KOPT-K1 (cell line): Measurements from ENCODE around the gene TIMM21.

ENCODE experiments used
- H3K27ac ChIP-seq: fragments of 200-600 bp; sonication (generic); 2 replicates; pipeline ENCODE4 v1.5.1; 2016; ENCODE audit warnings: antibody characterized with exemption, mild to moderate bottlenecking, low read depth, low read length; ENCODE audit not compliant: poor library complexity, severe bottlenecking
- H3K36me3 ChIP-seq: fragments of 200-600 bp; sonication (generic); 2 replicates; pipeline ENCODE4 v1.5.1; 2017; ENCODE audit warnings: antibody characterized with exemption, mild to moderate bottlenecking, low read length, moderate library complexity; ENCODE audit not compliant: insufficient read depth
- H3K9me3 ChIP-seq: fragments of 200-600 bp; sonication (generic); 2 replicates; pipeline ENCODE4 v1.5.1; 2017; ENCODE audit warnings: antibody characterized with exemption, low read length, mild to moderate bottlenecking; ENCODE audit not compliant: insufficient read depth, poor library complexity, severe bottlenecking

The TIMM21 gene

GRCh38 chr18:74194691-74195090 lies 46.4 kb downstream of the TIMM21 start:
- Histone ChIP-seq H3K36me3 (no peaks in the 10 kb centered on the region), H3K9me3 (no peaks in the 10 kb centered on the region)

GRCh38 chr18:74196220-74197119 lies 48.1 kb downstream of the TIMM21 start:
- Histone ChIP-seq H3K9me3 (no peaks in the 10 kb centered on the region), H3K36me3 (no peaks in the 10 kb centered on the region), H3K27ac (no peak overlapping the region)

More at GRCh38 chr18:74194691-74195090, 46.4 kb downstream of the TIMM21 start:
- H3K27ac ChIP-seq = no peak overlapping the region

- Histone ChIP-seq H3K27ac (no peak overlapping the region), H3K36me3 (no peaks in the 10 kb centered on the region), H3K9me3 (no peaks in the 10 kb centered on the region)
Observed at GRCh38 chr18:74197705-74198341, 49.5 kb downstream of the TIMM21 start.

- Histone ChIP-seq H3K36me3 (no peaks in the 10 kb centered on the region), H3K27ac (no peak overlapping the region), H3K9me3 (no peaks in the 10 kb centered on the region)
Observed at GRCh38 chr18:74198453-74198852, 50.1 kb downstream of the TIMM21 start.

GRCh38 chr18:74200780-74201179 lies 52.5 kb downstream of the TIMM21 start:
- no peaks in the 10 kb centered on the region for H3K9me3 ChIP-seq
- no peaks in the 10 kb centered on the region for H3K36me3 ChIP-seq
- no peak overlapping the region for H3K27ac ChIP-seq

- Histone ChIP-seq H3K9me3 (no peaks in the 10 kb centered on the region), H3K27ac (no peak overlapping the region), H3K36me3 (no peaks in the 10 kb centered on the region)
Observed at GRCh38 chr18:74203811-74204210, 55.5 kb downstream of the TIMM21 start.

GRCh38 chr18:74204526-74205152 lies 56.3 kb downstream of the TIMM21 start:
- Histone ChIP-seq H3K9me3 (no peaks in the 10 kb centered on the region), H3K36me3 (no peaks in the 10 kb centered on the region)

More at GRCh38 chr18:74204526-74205152, 56.3 kb downstream of the TIMM21 start:
- H3K27ac ChIP-seq = no peak overlapping the region
